ENCODE results near the gene MBD3L2. TPM values are rescaled to one million over a fixed set of nuclear protein-coding genes. Genes with fewer than 3 reads are reported as not detected.
"Not testable (repeated sequence)": the region's sequence is repeated elsewhere in the genome, so short reads cannot be mapped to it uniquely, and the experiment has no call there.

MBD3L2 gene
- total RNA-seq, 1 experiment from 2014 or later: not detected

DNA sequence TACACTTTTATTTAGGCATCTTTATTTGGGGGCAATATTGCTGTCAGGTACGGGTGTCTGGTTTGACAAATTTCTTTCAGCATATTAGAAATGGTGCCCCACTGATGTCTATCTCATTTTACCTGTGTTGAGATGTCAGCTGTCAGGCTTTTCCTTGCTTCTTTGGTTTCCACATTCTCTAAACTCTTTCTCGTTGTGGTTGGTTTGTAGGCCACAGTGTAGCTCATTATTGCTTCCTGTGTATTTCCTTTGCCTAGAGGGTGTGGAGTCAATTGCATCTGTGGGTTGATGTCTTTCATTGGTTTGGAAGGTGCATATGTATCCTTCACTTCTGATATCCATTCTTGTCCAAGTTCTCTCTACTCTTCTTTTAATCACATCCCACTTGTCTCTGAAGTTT is 10.9 kb downstream of the MBD3L2 start:
- DNase-seq (ENCODE audit: low read depth): not testable (repeated sequence)

DNA sequence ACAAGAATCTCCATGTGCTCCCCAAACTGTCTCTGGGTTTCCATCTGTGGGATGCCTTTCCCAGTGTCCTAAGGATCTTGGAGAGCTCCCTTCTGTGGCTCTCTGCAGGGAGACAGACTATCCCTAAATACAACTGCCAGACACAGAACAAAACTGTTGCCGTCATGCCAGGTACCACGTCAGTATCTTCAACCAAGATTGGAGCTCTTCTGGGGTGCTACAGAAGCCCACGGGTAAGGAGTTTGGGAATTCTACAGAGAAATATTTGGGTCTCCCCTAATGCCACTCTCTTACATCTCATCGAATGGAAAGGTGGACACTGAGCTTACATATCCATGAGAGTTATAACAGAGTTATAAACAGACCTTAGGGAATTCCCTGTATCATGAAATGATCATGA is 14.2 kb downstream of the MBD3L2 start:
- DNase-seq (ENCODE audit: low read depth): no peak

DNA sequence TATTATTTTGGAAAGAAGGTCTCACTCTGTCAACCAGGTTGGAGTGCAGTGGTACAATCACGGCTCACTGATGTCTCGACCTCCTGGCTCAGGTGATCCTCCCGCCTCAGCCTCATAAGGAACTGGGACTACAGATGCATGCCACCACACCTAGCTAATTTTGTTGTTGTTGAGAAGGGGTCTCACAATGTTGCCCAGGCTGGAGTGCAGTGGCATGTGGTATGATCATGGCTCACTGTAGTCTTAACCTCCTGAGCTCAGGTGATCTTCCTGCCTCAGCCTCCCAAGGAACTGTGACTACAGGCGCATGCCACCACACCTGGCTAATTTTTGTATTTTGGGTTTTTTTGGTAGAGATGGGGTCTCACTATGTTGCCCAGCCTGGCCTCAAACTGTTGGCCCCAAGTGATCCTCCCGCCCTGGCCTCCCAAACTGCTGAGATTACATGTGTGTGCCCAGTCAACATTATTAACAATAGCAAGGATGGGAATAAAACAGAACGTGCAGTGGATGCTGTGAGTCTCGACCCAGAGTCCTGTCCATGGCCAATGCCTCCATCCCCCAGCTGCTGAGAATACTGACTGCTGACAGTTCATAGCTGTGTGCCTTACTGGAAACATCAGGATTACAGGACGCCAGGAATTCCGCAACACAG is 14.8 kb downstream of the MBD3L2 start:
- no peak for DNase-seq (ENCODE audit: low read depth)

DNA sequence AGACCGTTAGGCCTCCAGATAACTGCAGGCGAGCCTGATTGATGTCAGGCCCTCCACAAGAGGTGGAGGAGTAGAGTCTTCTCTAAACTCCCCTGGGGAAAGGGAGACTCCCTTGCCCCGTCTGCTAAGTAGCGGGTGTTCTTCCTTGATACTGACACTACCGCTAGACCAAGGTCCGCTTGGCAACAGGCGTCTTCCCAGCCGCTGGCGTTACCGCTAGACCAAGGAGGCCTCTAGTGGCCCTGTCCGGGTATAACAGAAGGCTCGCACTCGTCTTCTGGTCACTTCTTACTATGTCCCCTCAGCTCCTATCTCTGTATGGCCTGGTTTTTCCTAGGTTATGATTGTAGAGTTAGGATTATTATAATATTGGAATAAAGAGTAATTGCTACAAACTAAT is 18.0 kb downstream of the MBD3L2 start:
- DNase-seq (ENCODE audit: low read depth): peak; percentile 63

DNA sequence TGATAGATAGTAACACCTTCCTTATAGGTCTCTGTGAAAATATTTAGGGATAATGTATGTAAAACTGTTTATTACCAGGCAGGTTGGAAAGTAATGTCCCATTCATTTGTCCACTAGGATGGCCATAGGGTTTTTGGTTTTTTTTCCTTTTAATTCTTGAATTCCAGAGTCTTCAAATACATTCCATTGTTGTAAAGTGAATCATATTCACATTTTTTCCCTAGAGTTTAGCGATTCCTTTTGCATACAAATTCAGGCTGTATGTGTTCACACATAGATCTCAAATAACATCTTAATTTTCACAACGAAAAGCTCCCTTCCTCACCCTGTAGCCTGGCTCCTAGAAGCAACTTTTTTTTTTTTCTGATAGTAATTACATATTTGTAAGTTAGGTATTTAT is 18.6 kb downstream of the MBD3L2 start:
- DNase-seq (ENCODE audit: low read depth): no peak

DNA sequence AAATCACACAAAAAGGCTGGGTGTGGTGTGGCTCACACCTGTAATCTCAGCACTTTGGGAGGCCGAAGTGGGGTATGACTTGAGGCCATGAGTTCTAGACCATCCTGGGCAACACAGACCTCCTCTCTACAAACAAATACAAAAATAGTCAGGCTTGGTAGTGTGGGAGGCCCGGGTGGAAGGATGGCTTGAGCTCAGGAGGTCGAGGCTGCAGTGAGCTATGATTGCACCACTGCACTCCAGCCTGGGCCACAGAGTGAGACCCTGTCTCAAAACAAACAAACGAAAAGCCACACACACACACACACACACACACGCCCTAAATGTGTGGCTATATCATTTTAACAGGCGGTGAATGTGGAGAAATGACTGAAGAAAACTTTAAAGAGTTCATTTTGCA is 19.5 kb downstream of the MBD3L2 start:
- no peak for DNase-seq (ENCODE audit: low read depth)

DNA sequence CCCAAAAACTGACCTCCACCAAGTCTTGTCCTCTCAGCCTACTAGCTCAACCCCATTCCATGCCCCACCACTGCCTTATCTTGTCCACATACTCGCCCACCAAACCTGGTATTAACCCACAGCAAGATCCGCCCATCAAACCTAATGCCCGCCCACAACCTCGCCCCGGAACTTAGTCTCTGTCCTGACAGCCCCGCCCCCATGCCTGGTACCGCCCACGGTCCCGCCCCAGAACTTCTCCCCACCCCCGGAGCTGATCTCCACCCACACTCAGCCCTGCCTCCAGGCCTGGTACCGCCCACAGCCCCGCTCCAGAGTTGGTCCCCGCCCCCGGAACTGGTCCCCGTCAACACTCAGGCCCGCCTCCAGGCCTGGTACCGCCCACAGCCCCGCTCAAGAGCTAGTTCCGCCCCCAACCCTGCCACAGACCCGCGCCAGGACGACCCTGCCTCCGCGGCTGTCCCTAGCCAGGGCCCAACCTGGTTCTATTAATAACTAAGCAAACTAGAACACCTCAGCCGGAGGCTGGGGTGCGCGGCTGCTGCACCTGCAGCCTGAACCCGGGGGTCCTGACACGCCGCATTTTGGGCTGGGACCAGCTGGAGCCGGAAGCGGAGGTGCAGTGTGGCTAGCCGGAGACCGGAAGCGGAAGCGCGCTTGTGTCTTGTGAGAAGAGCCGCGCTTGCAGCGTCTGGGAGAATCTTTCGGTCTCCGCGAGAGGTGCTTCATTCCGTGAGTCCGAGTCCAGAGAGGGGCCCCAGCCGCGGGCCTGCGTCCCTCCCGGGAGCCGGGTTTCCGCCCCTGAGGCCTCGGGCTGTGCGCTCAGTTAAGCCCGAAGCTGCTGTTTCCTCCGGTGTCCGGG is 20.2 kb downstream of the MBD3L2 start, which contains the start of gene ZNF557:
Gene ZNF557, plus strand, starts transcription at position 662 of the 862 bp plus-strand sequence. CDS start 5,372 bp downstream, outside the sequence.
- DNase-seq (ENCODE audit: low read depth): peak; percentile 99

DNA sequence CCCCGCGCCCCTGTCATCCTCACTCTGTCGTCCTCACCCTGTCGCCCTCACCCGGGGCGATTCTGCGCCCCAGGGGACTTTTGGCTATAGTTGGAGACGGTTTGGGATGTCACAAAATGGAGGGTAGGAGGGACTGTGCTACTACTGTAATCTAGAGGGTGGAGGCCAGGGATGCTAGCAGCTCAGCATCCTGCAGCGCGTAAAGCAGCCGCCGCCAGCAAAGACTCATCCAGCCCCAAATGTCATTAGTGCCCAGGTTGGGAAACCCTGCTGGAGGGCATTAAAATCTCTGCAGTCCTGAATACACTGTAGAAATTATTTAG is 20.7 kb downstream of the MBD3L2 start:
- no peak for DNase-seq (ENCODE audit: low read depth)

DNA sequence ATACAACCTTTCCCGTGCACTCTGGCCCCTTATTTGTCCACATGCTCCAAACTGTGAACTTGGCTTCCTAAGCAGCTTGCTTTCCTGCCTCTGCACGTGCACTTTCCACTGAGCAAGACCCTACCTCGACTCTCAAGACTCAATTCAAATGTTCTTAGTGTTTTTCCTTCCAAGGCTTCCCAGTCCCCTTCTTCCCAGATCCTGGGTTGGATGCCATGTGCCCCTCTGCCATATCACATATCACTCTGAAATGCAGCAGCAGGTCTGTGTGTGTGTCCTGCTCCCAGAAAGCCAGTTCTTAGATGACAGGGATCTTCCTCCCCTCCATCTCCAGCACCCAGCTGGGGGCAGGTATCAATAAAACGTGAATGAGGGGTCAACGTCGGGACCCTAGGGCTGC is 23.4 kb downstream of the MBD3L2 start:
- no peak for DNase-seq (ENCODE audit: low read depth)

DNA sequence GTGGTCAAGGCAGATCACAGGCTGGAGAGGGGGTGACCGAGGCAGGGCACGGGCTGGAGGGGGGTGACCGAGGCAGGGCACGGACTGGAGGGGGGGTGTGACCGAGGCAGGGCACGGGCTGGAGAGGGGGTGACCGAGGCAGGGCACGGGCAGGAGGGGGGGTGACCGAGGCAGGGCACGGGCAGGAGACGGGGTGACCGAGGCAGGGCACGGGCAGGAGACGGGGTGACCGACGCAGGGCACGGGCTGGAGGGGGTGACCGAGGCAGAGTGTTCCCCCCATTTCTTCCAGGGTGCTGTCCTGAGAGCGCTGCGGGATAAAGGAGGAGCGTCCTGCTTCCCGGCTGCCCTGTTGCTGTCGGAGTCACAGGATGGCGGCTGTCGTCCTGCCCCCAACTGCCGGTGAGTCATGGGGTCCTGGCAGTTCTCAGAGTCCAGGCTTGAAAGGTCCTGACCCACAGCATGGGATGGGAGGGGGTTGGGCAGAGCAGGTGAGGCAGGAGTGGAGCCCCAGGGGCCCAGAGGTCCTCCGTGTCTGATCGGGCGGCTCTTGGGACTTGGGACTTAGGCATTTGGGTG is 25.7 kb downstream of the MBD3L2 start:
- DNase-seq (ENCODE audit: low read depth): no peak

DNA sequence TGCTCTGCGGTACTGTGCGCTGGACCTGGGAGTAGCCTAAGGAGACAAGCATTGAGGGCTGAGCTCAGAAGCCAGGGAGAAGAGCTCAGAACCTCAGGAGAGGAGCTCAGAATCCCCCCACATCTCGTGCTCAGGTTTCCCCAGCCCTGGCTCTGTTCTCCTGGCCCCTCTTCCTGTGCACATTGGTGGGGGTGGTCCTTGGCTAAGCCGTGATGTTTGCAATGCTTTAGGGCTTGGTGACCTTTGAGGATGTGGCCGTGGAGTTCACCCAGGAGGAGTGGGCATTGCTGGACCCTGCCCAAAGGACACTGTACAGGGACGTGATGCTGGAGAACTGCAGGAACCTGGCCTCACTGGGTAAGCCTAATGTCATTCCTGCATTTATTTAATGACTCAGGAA is 27.0 kb downstream of the MBD3L2 start:
- DNase-seq (ENCODE audit: low read depth): no peak

DNA sequence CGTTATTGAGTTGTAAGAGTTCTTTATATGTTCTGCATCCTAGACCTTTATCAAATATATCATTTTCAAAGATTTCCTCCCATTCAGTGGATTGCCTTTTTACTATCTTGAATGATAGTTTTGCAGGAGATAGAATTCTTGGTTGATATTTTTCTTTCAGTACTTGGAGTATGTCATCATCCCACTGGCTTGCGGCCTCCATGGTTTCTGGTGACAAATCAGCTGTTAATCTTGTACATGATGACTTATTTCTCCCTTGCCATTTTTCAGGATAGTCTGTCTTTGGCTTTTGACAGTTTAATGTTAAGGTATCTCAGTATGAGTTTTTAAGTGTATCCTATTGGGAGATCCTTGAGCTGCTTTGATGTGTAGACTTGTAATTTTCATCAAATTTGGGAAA is 28.9 kb downstream of the MBD3L2 start:
- no peak for DNase-seq (ENCODE audit: low read depth)

DNA sequence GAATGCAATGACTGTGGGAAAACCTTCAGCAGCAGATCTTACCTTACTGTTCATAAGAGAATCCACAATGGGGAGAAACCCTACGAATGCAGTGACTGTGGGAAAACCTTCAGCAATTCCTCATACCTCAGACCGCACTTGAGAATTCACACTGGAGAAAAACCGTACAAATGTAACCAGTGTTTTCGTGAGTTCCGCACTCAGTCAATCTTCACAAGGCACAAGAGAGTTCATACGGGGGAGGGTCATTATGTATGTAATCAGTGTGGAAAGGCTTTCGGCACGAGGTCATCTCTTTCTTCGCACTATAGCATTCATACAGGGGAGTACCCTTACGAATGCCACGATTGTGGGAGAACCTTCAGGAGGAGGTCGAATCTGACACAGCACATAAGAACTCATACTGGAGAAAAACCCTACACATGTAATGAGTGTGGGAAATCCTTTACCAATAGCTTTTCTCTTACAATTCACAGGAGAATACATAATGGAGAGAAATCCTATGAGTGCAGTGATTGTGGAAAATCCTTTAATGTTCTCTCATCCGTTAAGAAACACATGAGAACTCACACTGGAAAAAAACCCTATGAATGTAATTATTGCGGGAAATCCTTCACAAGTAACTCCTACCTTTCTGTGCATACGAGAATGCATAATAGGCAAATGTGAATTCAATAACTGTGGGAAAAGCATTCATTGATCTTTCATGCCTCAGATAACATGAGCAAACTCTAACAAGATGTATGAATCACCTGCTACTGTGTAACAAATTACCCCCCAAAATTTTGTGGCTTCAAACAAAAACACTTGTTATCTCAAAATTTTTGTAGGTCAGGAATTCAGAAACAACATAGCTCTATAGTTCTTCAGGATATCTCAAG is 34.2 kb downstream of the MBD3L2 start:
- DNase-seq (ENCODE audit: low read depth): no peak

DNA sequence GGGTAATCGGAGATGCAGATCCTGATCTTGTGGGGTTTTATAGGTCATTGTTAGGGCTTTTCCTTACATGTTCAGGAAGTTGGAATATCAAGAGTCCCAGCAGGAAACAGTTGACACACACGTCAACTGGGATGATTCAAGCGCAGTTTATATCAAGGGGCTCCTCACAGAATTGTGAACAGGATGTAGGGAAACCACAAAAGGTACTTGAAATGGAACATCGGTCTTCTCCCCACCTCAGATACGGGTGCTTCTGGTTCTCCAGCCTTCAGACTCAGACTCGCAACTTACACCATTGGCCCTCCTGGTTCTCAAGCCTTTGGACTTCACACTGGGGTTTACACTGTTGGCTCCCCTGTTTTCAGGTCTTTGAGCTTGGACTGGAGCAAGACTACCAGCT is 39.9 kb downstream of the MBD3L2 start:
- no peak for DNase-seq (ENCODE audit: low read depth)

DNA sequence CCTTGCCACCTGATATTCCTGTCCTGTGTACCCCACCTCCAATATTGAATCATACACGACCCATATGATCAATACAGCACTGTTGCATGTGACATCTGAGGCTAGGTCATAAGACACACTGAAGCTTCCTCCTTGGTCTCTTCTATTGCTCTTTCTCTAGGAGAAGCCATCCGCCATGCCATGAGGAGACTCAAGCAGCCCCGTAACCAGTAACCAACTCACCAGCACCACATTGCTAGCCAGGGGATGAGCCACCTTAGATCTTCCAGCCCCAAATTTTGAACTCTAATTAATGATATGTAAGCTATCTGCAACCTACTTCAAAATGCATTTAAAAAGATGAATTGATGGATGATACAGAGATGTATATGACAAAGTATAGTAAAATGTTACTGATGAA is 49.0 kb downstream of the MBD3L2 start:
- no peak for DNase-seq (ENCODE audit: low read depth)

DNA sequence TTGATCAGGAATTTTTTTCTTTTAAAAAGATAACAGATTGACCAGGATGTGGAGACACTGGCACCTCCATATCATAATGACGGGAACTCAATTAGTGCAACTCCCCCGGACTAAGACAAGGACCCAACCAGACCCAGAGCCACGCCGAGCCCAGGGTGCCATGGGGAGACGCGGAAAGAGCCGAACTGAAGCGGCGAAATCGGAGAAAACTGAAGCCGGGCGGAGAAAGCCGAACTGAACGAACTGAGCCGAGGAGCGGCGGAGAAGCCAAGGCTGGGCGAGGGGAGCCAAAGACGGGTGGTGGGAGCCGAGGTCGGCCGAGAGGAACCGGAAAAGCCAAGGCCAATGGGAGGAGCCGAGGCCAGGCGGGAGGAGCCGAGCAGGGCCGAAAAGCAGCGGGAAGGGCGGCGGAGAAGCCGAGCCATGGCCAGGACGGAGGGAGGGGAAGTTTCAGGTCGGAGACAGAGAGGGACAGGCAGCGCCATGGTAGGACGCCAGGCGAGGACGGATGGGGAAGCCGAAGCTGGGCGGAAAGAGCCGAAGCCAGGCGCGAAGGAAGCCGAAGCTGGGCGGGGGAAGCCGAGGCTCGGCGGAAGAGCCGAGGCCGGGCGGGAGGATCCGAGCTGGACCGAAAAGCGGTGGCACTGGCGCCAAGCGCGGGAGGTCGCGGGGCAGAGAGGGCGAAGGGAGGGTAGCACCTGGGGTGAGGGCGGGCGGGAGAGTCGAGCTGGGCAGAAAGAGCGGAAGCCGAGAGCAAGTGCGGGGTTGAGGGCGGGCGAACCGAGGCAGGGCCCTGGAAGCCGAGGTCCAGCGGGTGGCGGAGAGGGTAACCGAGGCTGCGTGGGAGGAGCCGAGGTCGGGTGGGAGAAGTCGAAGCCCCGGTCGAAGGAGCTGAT is 49.8 kb downstream of the MBD3L2 start:
- peak; percentile 97 for DNase-seq (ENCODE audit: low read depth)

DNA sequence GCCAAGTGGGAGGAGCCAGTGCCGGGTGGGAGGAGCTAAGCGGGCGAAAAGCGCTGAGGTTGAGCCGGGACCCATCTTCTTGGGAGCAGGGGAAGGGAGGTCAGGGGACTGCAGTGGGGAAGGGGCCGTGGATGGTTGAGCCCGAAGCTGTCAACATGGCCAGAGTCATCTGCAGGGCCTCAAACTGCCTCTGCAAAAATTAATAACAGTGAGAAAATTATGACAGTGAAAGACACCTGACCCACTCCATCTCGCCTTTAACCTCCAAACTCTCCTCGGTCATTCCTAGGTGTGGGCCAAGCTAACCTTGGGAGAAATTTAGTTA is 50.4 kb downstream of the MBD3L2 start:
- DNase-seq (ENCODE audit: low read depth): no peak

All from Daoy (cell line).